SK-N-SH (cell line): ENCODE data around the gene SULT2B1. TPM values are rescaled to one million over a fixed set of nuclear protein-coding genes. Genes with fewer than 3 reads are reported as not detected.

Experiments
- CTCF ChIA-PET: fragments of 300-600, 350-600 bp; formaldehyde crosslinking; extraction: SDS; loops from one replicate; lab custom pipeline; 2021; lab: Yijun Ruan, JAX
- POLR2A ChIA-PET: fragments of 350-600 bp; sonication (Branson Sonifier 250); formaldehyde crosslinking; extraction: SDS; loops from one replicate; lab custom pipeline; 2020; ENCODE audit warnings: antibody characterized with exemption, inconsistent platforms; lab: Yijun Ruan, JAX
- DNase-seq: peaks from one replicate; pipeline ENCODE4 v3.0.0; 2012
- H2AFZ ChIP-seq: fragments of 200-600 bp; sonication (generic); 2 replicates; pipeline ENCODE4 v1.8.1; 2016; ENCODE audit warnings: antibody characterized with exemption, mild to moderate bottlenecking, low read depth
- H3F3A ChIP-seq: fragments of 200-600 bp; sonication (generic); replicated peaks from 2 replicates; pipeline ENCODE3; 2016; ENCODE audit warnings: antibody characterized with exemption, mild to moderate bottlenecking; ENCODE audit not compliant: insufficient read depth
- H3K27ac ChIP-seq, 2 experiments: fragments of 200-500 bp in 1 of 2; fragments of 200-600 bp in 1 of 2; sonication (Bioruptor generic) in 1 of 2; sonication (generic), shearing (Covaris generic) in 1 of 2; 2 replicates each; pipeline versions ENCODE4 v1.5.1 to v1.6.1; 2014 to 2016; ENCODE audit warnings: low read depth in 2 of 2, inconsistent platforms in 1 of 2, low read length in 1 of 2, mild to moderate bottlenecking in 1 of 2, mixed read lengths in 1 of 2
- H3K27me3 ChIP-seq: fragments of 200-600 bp; sonication (generic), shearing (Covaris generic); 2 replicates; pipeline ENCODE4 v1.6.1; 2016; ENCODE audit warnings: mixed run types; ENCODE audit not compliant: insufficient read depth
- H3K36me3 ChIP-seq, 2 experiments: fragments of 200-500 bp in 1 of 2; fragments of 200-600 bp in 1 of 2; sonication (Bioruptor generic) in 1 of 2; sonication (generic) in 1 of 2; replicated peaks in 1 of 2; 2 replicates each; pipeline versions ENCODE3 to v1.5.1; 2014 to 2016; ENCODE audit warnings: low read length in 1 of 2, mild to moderate bottlenecking in 1 of 2; ENCODE audit not compliant: insufficient read depth in 2 of 2, control insufficient read depth in 1 of 2
- H3K4me1 ChIP-seq, 2 experiments: fragments of 200-500 bp in 1 of 2; fragments of 200-600 bp in 1 of 2; sonication (Bioruptor generic) in 1 of 2; sonication (generic), shearing (Covaris generic) in 1 of 2; 2 replicates each; pipeline versions ENCODE4 v1.5.1 to v1.6.1; 2014 to 2016; ENCODE audit warnings: low read depth in 1 of 2, low read length in 1 of 2, mixed run types in 1 of 2; ENCODE audit not compliant: insufficient read depth in 2 of 2, control insufficient read depth in 1 of 2
- H3K4me2 ChIP-seq: fragments of 200-600 bp; sonication (generic), shearing (Covaris generic); 2 replicates; pipeline ENCODE4 v1.6.1; 2017; ENCODE audit warnings: mixed run types
- H3K4me3 ChIP-seq, 2 experiments: fragments of 200-500 bp in 1 of 2; fragments of 200-600 bp in 1 of 2; sonication (Bioruptor generic) in 1 of 2; sonication (generic), shearing (Covaris generic) in 1 of 2; 2 replicates each; pipeline versions ENCODE4 v1.5.1 to v1.8.1; 2014 to 2016; ENCODE audit warnings: low read depth in 2 of 2, inconsistent platforms in 1 of 2, low read length in 1 of 2, mild to moderate bottlenecking in 1 of 2, mixed read lengths in 1 of 2, moderate library complexity in 1 of 2
- H3K79me2 ChIP-seq: fragments of 200-600 bp; sonication (generic); 2 replicates; pipeline ENCODE4 v1.8.1; 2017; ENCODE audit warnings: mild to moderate bottlenecking; ENCODE audit not compliant: insufficient read depth
- H3K9ac ChIP-seq: fragments of 200-600 bp; sonication (generic); 2 replicates; pipeline ENCODE4 v1.6.1; 2017; ENCODE audit warnings: mixed run types
- H3K9me2 ChIP-seq: fragments of 200-600 bp; sonication (generic); 2 replicates; pipeline ENCODE4 v1.6.1; 2017; ENCODE audit warnings: mixed run types
- H3K9me3 ChIP-seq: fragments of 200-600 bp; sonication (generic); 2 replicates; pipeline ENCODE4 v1.6.1; 2017; ENCODE audit warnings: mixed run types, mild to moderate bottlenecking, moderate library complexity
- H4K20me1 ChIP-seq: fragments of 200-600 bp; sonication (generic); 2 replicates; pipeline ENCODE4 v1.6.1; 2017; ENCODE audit warnings: mild to moderate bottlenecking, mixed run types; ENCODE audit not compliant: insufficient read depth
- FOSL2 ChIP-seq: IDR thresholded peaks from 2 replicates; pipeline ENCODE4 v1.4.0; 2012; ENCODE audit warnings: low read depth, mild to moderate bottlenecking, moderate library complexity, borderline replicate concordance
- FOXM1 ChIP-seq: IDR thresholded peaks from 2 replicates; pipeline ENCODE4 v1.4.0; 2012; ENCODE audit warnings: low read depth, mild to moderate bottlenecking
- GABPA ChIP-seq: IDR thresholded peaks from 2 replicates; pipeline ENCODE4 v1.4.0; 2012; ENCODE audit warnings: low read depth, mild to moderate bottlenecking
- MXI1 ChIP-seq: IDR thresholded peaks from 2 replicates; pipeline ENCODE4 v1.6.1; 2012; ENCODE audit warnings: mild to moderate bottlenecking, low read depth, low read length, improper control_type of control experiment
- NFIC ChIP-seq: IDR thresholded peaks from 2 replicates; pipeline ENCODE4 v1.4.0; 2012; ENCODE audit warnings: borderline replicate concordance
- RAD21 ChIP-seq: IDR thresholded peaks from 2 replicates; pipeline ENCODE4 v1.6.1; 2012; ENCODE audit warnings: mild to moderate bottlenecking, low read length
- RFX5 ChIP-seq: IDR thresholded peaks from 2 replicates; pipeline ENCODE4 v1.6.1; 2012; ENCODE audit warnings: mild to moderate bottlenecking, improper control_type of control experiment, low read length
- SMC3 ChIP-seq: IDR thresholded peaks from 2 replicates; pipeline ENCODE4 v1.6.1; 2012; ENCODE audit warnings: low read depth, low read length, improper control_type of control experiment
- TAF1 ChIP-seq: IDR thresholded peaks from 2 replicates; pipeline ENCODE4 v1.6.1; 2012; ENCODE audit warnings: low read depth, mild to moderate bottlenecking, low read length, moderate library complexity, borderline replicate concordance
- TEAD4 ChIP-seq: IDR thresholded peaks from 2 replicates; pipeline ENCODE4 v1.4.0; 2012; ENCODE audit warnings: mild to moderate bottlenecking, borderline replicate concordance; ENCODE audit not compliant: insufficient read depth
- YY1 ChIP-seq: IDR thresholded peaks from 2 replicates; pipeline ENCODE4 v1.4.0; 2012; ENCODE audit warnings: low read depth, mild to moderate bottlenecking
- WGBS: methylation state at CpG from one replicate; pipeline ENCODE4 v1.1.6; 2017; ENCODE audit warnings: low lambda C conversion rate; 5-methylcytosine and 5-hydroxymethylcytosine counted together
- polyA plus RNA-seq, 3 experiments: library from polyadenylated mRNA; depleted of rRNA; stranded (reverse); fragments of >200 nt; gene quantifications; 2 replicates each; pipeline ENCODE4 v1.2.3, GENCODE V29; 2012
- TF ChIP-seq, protein P1 (sequence below): IDR thresholded peaks from 2 replicates; pipeline ENCODE4 v1.4.0; 2012; ENCODE audit warnings: low read depth, borderline replicate concordance
- TF ChIP-seq, protein P2 (sequence below): IDR thresholded peaks from 2 replicates; pipeline ENCODE4 v1.4.0; 2012; ENCODE audit warnings: low read depth
- TF ChIP-seq, protein P3 (sequence below): fragments of 150-350 bp; IDR thresholded peaks from 2 replicates; pipeline ENCODE4 v1.6.1; 2016; ENCODE audit warnings: mild to moderate bottlenecking, low read depth, low read length
- TF ChIP-seq, protein P4 (sequence below): IDR thresholded peaks from 2 replicates; pipeline ENCODE4 v1.6.1; 2012; ENCODE audit warnings: mild to moderate bottlenecking, low read depth, low read length, moderate library complexity
- TF ChIP-seq, protein P5 (sequence below): fragments of 150-350 bp; IDR thresholded peaks from 2 replicates; pipeline ENCODE4 v1.6.1; 2017; ENCODE audit warnings: antibody characterized with exemption, low read length, low read depth, borderline replicate concordance

Gene SULT2B1
- polyA plus RNA-seq, 1 of the 3 experiments (the other 2 are of a cell fraction) = 0.92 TPM

DNA sequence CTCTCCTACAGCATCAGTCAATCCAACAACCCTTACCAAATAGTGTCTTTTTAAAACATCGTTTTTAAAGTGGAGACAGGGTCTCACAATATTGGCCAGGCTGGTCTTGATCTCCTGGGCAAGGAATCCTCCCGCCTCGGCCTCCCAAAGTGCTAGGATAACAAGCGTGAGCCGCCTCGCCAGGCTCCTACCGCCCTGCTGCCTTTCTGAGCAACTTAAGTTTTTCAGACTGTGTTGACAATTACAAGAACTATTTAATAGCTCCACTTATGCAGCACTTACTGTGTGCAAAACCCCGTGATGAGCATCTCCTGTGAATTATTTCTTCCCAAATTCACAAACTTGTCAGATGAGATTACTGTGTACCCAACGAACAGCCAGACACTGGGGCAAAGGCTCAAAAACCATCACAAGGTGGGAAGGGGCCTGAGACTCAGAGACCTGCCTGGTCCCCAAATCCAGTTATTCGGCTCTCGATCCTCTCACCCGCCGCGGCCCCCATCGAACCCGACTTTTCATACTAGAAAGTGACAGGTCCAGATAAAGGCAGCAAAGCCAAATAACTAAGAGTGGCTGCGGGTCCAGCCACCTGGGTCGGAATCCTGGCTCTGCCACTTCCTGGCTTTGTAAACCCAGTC is 66.4 kb downstream of the SULT2B1 start:
- Histone ChIP-seq H3K36me3 (peaks cover 32 to 33% of the 10 kb centered on the region in 2 experiments), H3F3A (peaks cover 59% of the 10 kb centered on the region), H3K4me1 (peaks cover 14 to 44% of the 10 kb centered on the region in 2 experiments; a peak in 3 of 4 replicates), H3K4me3 (peak overlapping the region; percentile 93 to 99), H3K27ac (peak overlapping the region; percentile 74 to 92), H3K9me3 (no peaks in the 10 kb centered on the region), H2AFZ (no peak overlapping the region), H3K27me3 (no peaks in the 10 kb centered on the region), H4K20me1 (peaks cover 39% of the 10 kb centered on the region), H3K79me2 (peaks cover 38% of the 10 kb centered on the region), H3K9ac (peak overlapping the region; percentile 99), H3K4me2 (peak overlapping the region; percentile 91), H3K9me2 (no peaks in the 10 kb centered on the region)
- TF ChIP-seq, protein P1, sequence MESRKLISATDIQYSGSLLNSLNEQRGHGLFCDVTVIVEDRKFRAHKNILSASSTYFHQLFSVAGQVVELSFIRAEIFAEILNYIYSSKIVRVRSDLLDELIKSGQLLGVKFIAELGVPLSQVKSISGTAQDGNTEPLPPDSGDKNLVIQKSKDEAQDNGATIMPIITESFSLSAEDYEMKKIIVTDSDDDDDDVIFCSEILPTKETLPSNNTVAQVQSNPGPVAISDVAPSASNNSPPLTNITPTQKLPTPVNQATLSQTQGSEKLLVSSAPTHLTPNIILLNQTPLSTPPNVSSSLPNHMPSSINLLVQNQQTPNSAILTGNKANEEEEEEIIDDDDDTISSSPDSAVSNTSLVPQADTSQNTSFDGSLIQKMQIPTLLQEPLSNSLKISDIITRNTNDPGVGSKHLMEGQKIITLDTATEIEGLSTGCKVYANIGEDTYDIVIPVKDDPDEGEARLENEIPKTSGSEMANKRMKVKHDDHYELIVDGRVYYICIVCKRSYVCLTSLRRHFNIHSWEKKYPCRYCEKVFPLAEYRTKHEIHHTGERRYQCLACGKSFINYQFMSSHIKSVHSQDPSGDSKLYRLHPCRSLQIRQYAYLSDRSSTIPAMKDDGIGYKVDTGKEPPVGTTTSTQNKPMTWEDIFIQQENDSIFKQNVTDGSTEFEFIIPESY = no peak
- TF ChIP-seq RAD21 (no peak), MXI1 (no peak), TEAD4 (no peak), GABPA (no peak), TAF1 (no peak), RFX5 (no peak), FOXM1 (no peak), YY1 (no peak), NFIC (no peak), FOSL2 (no peak), SMC3 (no peak)
- TF ChIP-seq, protein P2, sequence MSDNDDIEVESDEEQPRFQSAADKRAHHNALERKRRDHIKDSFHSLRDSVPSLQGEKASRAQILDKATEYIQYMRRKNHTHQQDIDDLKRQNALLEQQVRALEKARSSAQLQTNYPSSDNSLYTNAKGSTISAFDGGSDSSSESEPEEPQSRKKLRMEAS = no peak
- TF ChIP-seq, protein P3, sequence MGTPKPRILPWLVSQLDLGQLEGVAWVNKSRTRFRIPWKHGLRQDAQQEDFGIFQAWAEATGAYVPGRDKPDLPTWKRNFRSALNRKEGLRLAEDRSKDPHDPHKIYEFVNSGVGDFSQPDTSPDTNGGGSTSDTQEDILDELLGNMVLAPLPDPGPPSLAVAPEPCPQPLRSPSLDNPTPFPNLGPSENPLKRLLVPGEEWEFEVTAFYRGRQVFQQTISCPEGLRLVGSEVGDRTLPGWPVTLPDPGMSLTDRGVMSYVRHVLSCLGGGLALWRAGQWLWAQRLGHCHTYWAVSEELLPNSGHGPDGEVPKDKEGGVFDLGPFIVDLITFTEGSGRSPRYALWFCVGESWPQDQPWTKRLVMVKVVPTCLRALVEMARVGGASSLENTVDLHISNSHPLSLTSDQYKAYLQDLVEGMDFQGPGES = no peak
- TF ChIP-seq, protein P4, sequence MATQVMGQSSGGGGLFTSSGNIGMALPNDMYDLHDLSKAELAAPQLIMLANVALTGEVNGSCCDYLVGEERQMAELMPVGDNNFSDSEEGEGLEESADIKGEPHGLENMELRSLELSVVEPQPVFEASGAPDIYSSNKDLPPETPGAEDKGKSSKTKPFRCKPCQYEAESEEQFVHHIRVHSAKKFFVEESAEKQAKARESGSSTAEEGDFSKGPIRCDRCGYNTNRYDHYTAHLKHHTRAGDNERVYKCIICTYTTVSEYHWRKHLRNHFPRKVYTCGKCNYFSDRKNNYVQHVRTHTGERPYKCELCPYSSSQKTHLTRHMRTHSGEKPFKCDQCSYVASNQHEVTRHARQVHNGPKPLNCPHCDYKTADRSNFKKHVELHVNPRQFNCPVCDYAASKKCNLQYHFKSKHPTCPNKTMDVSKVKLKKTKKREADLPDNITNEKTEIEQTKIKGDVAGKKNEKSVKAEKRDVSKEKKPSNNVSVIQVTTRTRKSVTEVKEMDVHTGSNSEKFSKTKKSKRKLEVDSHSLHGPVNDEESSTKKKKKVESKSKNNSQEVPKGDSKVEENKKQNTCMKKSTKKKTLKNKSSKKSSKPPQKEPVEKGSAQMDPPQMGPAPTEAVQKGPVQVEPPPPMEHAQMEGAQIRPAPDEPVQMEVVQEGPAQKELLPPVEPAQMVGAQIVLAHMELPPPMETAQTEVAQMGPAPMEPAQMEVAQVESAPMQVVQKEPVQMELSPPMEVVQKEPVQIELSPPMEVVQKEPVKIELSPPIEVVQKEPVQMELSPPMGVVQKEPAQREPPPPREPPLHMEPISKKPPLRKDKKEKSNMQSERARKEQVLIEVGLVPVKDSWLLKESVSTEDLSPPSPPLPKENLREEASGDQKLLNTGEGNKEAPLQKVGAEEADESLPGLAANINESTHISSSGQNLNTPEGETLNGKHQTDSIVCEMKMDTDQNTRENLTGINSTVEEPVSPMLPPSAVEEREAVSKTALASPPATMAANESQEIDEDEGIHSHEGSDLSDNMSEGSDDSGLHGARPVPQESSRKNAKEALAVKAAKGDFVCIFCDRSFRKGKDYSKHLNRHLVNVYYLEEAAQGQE = no peak
- TF ChIP-seq, protein P5, sequence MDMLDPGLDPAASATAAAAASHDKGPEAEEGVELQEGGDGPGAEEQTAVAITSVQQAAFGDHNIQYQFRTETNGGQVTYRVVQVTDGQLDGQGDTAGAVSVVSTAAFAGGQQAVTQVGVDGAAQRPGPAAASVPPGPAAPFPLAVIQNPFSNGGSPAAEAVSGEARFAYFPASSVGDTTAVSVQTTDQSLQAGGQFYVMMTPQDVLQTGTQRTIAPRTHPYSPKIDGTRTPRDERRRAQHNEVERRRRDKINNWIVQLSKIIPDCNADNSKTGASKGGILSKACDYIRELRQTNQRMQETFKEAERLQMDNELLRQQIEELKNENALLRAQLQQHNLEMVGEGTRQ = no peak
- under 1% methylated on average over 18 of the region's 18 CpGs for WGBS
- no peak for DNase-seq
- ChIA-PET POLR2A (interaction anchor here (0.6 to 1.7 kb wide), 7 partner anchors 9 to 161 kb away, joined by 3 to 17 read pairs (median 4); no protein-coding TSS in a partner anchor), CTCF (interaction anchor here (1.0 to 3.7 kb wide), 5 partner anchors 10 to 121 kb away, joined by 3 to 26 read pairs (median 4); no protein-coding TSS in a partner anchor)
